Natural killer cell treated with Interleukin-12 subunit alpha and Interleukin-12 subunit beta and Interleukin-15 and Interleukin-18, amount 100 ng/mL, for 72 hours (primary cell): ENCODE data around the gene SS18. TPM values are rescaled to one million over a fixed set of nuclear protein-coding genes. Genes with fewer than 3 reads are reported as not detected.
A peak's percentile ranks its signal among the peaks of the same experiment; 100 is the strongest.

ENCODE experiments used
- ATAC-seq, 2 donors: fragments of 150-1000 bp; cut with Tn5 transposase in 1 of 2; sonication (Bioruptor Pico), chemical (Tn5 transposase) in 1 of 2; 2 replicates each; pipeline ENCODE4 v1.10.0; 2021
- DNase-seq: peaks from one replicate; pipeline ENCODE4 v3.0.0; 2022; ENCODE audit warnings: low spot score
- H3K27ac Mint-ChIP-seq, 2 donors: 1 replicate in 1 of 2; 2 replicates in 1 of 2; pipeline ENCODE4 v1.8.0; 2022; ENCODE audit warnings: mixed read lengths in 2 of 2, mild to moderate bottlenecking in 1 of 2, moderate library complexity in 1 of 2
- H3K27me3 Mint-ChIP-seq, 2 donors: 1 replicate in 1 of 2; 2 replicates in 1 of 2; pipeline ENCODE4 v1.8.0; 2022; ENCODE audit warnings: mixed read lengths in 2 of 2
- H3K36me3 Mint-ChIP-seq: one replicate; pipeline ENCODE4 v1.8.0; 2022; ENCODE audit warnings: mixed read lengths
- H3K4me1 Mint-ChIP-seq, 2 donors: 1 replicate in 1 of 2; 2 replicates in 1 of 2; pipeline ENCODE4 v1.8.0; 2022; ENCODE audit warnings: low read depth in 2 of 2, mixed read lengths in 2 of 2, mild to moderate bottlenecking in 1 of 2
- H3K4me3 Mint-ChIP-seq: one replicate; pipeline ENCODE4 v1.8.0; 2022; ENCODE audit warnings: mixed read lengths
- H3K9me3 Mint-ChIP-seq: 2 replicates; pipeline ENCODE4 v1.8.0; 2022; ENCODE audit warnings: mixed read lengths
- total RNA-seq, 2 donors: library from RNA; stranded (reverse); gene quantifications; one replicate each; pipeline ENCODE4 v1.2.3, GENCODE V29; 2022

Gene SS18
- total RNA-seq, 2 donors from 2014 or later, result 69.5 to 81.4 TPM

GRCh38 chr18:26052505-26052904, 37.9 kb downstream of the SS18 start:
- Mint-ChIP-seq H3K4me3 (no peak overlapping the region), H3K27ac (no peak overlapping the region), H3K36me3 (peaks cover 11% of the 10 kb centered on the region), H3K4me1 (peaks cover 0 to 11% of the 10 kb centered on the region in 2 donors), H3K27me3 (no peaks in the 10 kb centered on the region), H3K9me3 (no peaks in the 10 kb centered on the region)
- ATAC-seq, result no peak
- DNase-seq, result no peak

- DNase-seq, result no peak
- no peak for ATAC-seq
- no peaks in the 10 kb centered on the region for H3K9me3 Mint-ChIP-seq
- H3K36me3 Mint-ChIP-seq, result peaks cover 7% of the 10 kb centered on the region
- peaks cover 1 to 9% of the 10 kb centered on the region in 2 donors for H3K4me1 Mint-ChIP-seq
- H3K27me3 Mint-ChIP-seq, result no peaks in the 10 kb centered on the region
- no peak overlapping the region for H3K4me3 Mint-ChIP-seq
- no peak overlapping the region for H3K27ac Mint-ChIP-seq
Measured at GRCh38 chr18:26051843-26052242, 38.6 kb downstream of the SS18 start.

GRCh38 chr18:26046419-26047077, 43.9 kb downstream of the SS18 start:
- ATAC-seq (no peak), DNase-seq (no peak)
- H3K27me3 Mint-ChIP-seq, result no peaks in the 10 kb centered on the region
- no peak overlapping the region for H3K27ac Mint-ChIP-seq
- H3K4me3 Mint-ChIP-seq, result no peak overlapping the region
- H3K4me1 Mint-ChIP-seq, result peaks cover 23 to 24% of the 10 kb centered on the region in 2 donors
- no peaks in the 10 kb centered on the region for H3K9me3 Mint-ChIP-seq
- peaks cover 17% of the 10 kb centered on the region for H3K36me3 Mint-ChIP-seq

GRCh38 chr18:26044807-26045206, 45.6 kb downstream of the SS18 start:
- Mint-ChIP-seq H3K27me3 (no peaks in the 10 kb centered on the region), H3K9me3 (no peaks in the 10 kb centered on the region), H3K27ac (no peak overlapping the region), H3K4me3 (no peak overlapping the region), H3K36me3 (peaks cover 17% of the 10 kb centered on the region), H3K4me1 (peaks cover 33 to 34% of the 10 kb centered on the region in 2 donors)
- DNase-seq (no peak), ATAC-seq (no peak)

GRCh38 chr18:26040051-26040656, 50.3 kb downstream of the SS18 start:
- H3K27me3 Mint-ChIP-seq, result no peaks in the 10 kb centered on the region
- no peak for ATAC-seq
- peak overlapping the region in 1 of 2 donors; percentile 74 for H3K27ac Mint-ChIP-seq
- no peak overlapping the region for H3K4me3 Mint-ChIP-seq
- peaks cover 10% of the 10 kb centered on the region for H3K36me3 Mint-ChIP-seq
- H3K4me1 Mint-ChIP-seq, result peaks cover 21 to 25% of the 10 kb centered on the region in 2 donors
- no peaks in the 10 kb centered on the region for H3K9me3 Mint-ChIP-seq
- DNase-seq, result no peak

GRCh38 chr18:26039203-26039602, 51.2 kb downstream of the SS18 start:
- H3K4me3 Mint-ChIP-seq, result no peak overlapping the region
- DNase-seq, result no peak
- no peak overlapping the region for H3K27ac Mint-ChIP-seq
- peaks cover 5% of the 10 kb centered on the region for H3K36me3 Mint-ChIP-seq
- no peaks in the 10 kb centered on the region for H3K9me3 Mint-ChIP-seq
- H3K4me1 Mint-ChIP-seq, result peaks cover 17 to 20% of the 10 kb centered on the region in 2 donors
- ATAC-seq, result no peak
- H3K27me3 Mint-ChIP-seq, result no peaks in the 10 kb centered on the region

GRCh38 chr18:26036635-26037034, 53.8 kb downstream of the SS18 start:
- no peak for DNase-seq
- Mint-ChIP-seq H3K27ac (no peak overlapping the region), H3K4me1 (peaks cover 13 to 15% of the 10 kb centered on the region in 2 donors), H3K36me3 (peaks cover 15% of the 10 kb centered on the region), H3K9me3 (no peaks in the 10 kb centered on the region), H3K27me3 (no peaks in the 10 kb centered on the region), H3K4me3 (no peak overlapping the region)
- ATAC-seq, result no peak

- Mint-ChIP-seq H3K9me3 (no peaks in the 10 kb centered on the region), H3K27ac (no peak overlapping the region), H3K27me3 (no peaks in the 10 kb centered on the region), H3K36me3 (peaks cover 27% of the 10 kb centered on the region), H3K4me3 (no peak overlapping the region), H3K4me1 (peaks cover 4 to 10% of the 10 kb centered on the region in 2 donors)
- ATAC-seq (no peak), DNase-seq (no peak)
Measured at GRCh38 chr18:26034850-26035497, 55.4 kb downstream of the SS18 start.

- ATAC-seq, result no peak
- H3K27me3 Mint-ChIP-seq, result no peaks in the 10 kb centered on the region
- H3K4me1 Mint-ChIP-seq, result peaks cover 11% of the 10 kb centered on the region in 2 donors
- no peaks in the 10 kb centered on the region for H3K9me3 Mint-ChIP-seq
- no peak overlapping the region for H3K4me3 Mint-ChIP-seq
- H3K27ac Mint-ChIP-seq, result no peak overlapping the region
- H3K36me3 Mint-ChIP-seq, result peaks cover 40% of the 10 kb centered on the region
- DNase-seq, result no peak
Measured at GRCh38 chr18:26022585-26022984, 67.8 kb downstream of the SS18 start.

GRCh38 chr18:26021061-26021754, 69.2 kb downstream of the SS18 start:
- peaks cover 11% of the 10 kb centered on the region in 2 donors for H3K4me1 Mint-ChIP-seq
- ATAC-seq (no peak), DNase-seq (no peak)
- no peaks in the 10 kb centered on the region for H3K27me3 Mint-ChIP-seq
- no peak overlapping the region for H3K27ac Mint-ChIP-seq
- no peak overlapping the region for H3K4me3 Mint-ChIP-seq
- no peaks in the 10 kb centered on the region for H3K9me3 Mint-ChIP-seq
- H3K36me3 Mint-ChIP-seq, result peaks cover 48% of the 10 kb centered on the region

- Mint-ChIP-seq H3K27ac (peak overlapping the region in 1 of 2 donors; percentile 62), H3K36me3 (peaks cover 37% of the 10 kb centered on the region), H3K4me3 (no peak overlapping the region)
Measured at GRCh38 chr18:26017929-26018328, 72.5 kb downstream of the SS18 start.

GRCh38 chr18:26014462-26014861, 76.0 kb downstream of the SS18 start:
- ATAC-seq (no peak), DNase-seq (no peak)
- Mint-ChIP-seq H3K36me3 (peaks cover 41% of the 10 kb centered on the region), H3K4me1 (peaks cover 0 to 7% of the 10 kb centered on the region in 2 donors), H3K27me3 (no peaks in the 10 kb centered on the region), H3K9me3 (no peaks in the 10 kb centered on the region), H3K27ac (no peak overlapping the region), H3K4me3 (no peak overlapping the region)

More at GRCh38 chr18:26017929-26018328, 72.5 kb downstream of the SS18 start:
- peaks cover 2 to 11% of the 10 kb centered on the region in 2 donors for H3K4me1 Mint-ChIP-seq
- ATAC-seq (no peak), DNase-seq (no peak)
- no peaks in the 10 kb centered on the region for H3K9me3 Mint-ChIP-seq
- H3K27me3 Mint-ChIP-seq, result no peaks in the 10 kb centered on the region

GRCh38 chr18:26008619-26009018, 81.8 kb downstream of the SS18 start:
- ATAC-seq, result no peak
- no peak overlapping the region for H3K27ac Mint-ChIP-seq
- H3K4me3 Mint-ChIP-seq, result no peak overlapping the region
- no peaks in the 10 kb centered on the region for H3K9me3 Mint-ChIP-seq
- H3K4me1 Mint-ChIP-seq, result no peaks in the 10 kb centered on the region
- no peak for DNase-seq
- peaks cover 9% of the 10 kb centered on the region for H3K36me3 Mint-ChIP-seq
- H3K27me3 Mint-ChIP-seq, result no peaks in the 10 kb centered on the region

GRCh38 chr18:26008096-26008495, 82.3 kb downstream of the SS18 start:
- no peak for DNase-seq
- no peak overlapping the region for H3K4me3 Mint-ChIP-seq
- H3K9me3 Mint-ChIP-seq, result no peaks in the 10 kb centered on the region
- H3K27ac Mint-ChIP-seq, result no peak overlapping the region
- peaks cover 9% of the 10 kb centered on the region for H3K36me3 Mint-ChIP-seq
- no peaks in the 10 kb centered on the region for H3K4me1 Mint-ChIP-seq
- no peaks in the 10 kb centered on the region for H3K27me3 Mint-ChIP-seq
- ATAC-seq, result no peak
